ENCODE measurements around the gene RPS6KB2. TPM values are rescaled to one million over a fixed set of nuclear protein-coding genes. Genes with fewer than 3 reads are reported as not detected.

The RPS6KB2 gene
- total and polyA plus RNA-seq, 10 of the 15 experiments (the other 5 are each of a cell fraction or from before 2014, with no cell fraction given): 0.39 to 101 (median 58.4) TPM

- 2% methylated on average over 23 of the region's 24 CpGs for WGBS (ENCODE audit: insufficient coverage, insufficient replicate concordance, low lambda C conversion rate, missing lambda C conversion rate)
- peaks cover 61% of the 10 kb centered on the region for H3K4me1 ChIP-seq (ENCODE audit: control insufficient read depth, insufficient read depth, low read length)
- H3K9me3 ChIP-seq (replicated peaks; ENCODE audit: control insufficient read depth, insufficient read depth, low read length): no peaks in the 10 kb centered on the region
- peak overlapping the region; percentile 84 for H3K27ac ChIP-seq (ENCODE audit: control insufficient read depth, insufficient read depth)
- FAIRE-seq (peak; percentile 92), ATAC-seq (peak; percentile 77), DNase-seq (ENCODE audit: low read depth, low spot score) (no peak)
- peak overlapping the region; percentile 48; the same call in 1 of the 2 replicates for H3K4me3 ChIP-seq
- ChIA-PET POLR2A (interaction anchor here (0.6 to 3.0 kb wide), 7 partner anchors 9 to 76 kb away, joined by 4 to 12 read pairs (median 6); partner anchors contain the start of genes PTPRCAP, RPS6KB2 and TMEM134), RAD21 (ENCODE audit: unreplicated experiment) (interaction anchor here (0.7 to 2.6 kb wide), 4 partner anchors 28 to 76 kb away, joined by 3 to 18 read pairs (median 3); partner anchors contain the start of gene PTPRCAP), CTCF (interaction anchor here (0.6 to 1.6 kb wide), 5 partner anchors 8 to 30 kb away, joined by 3 to 6 read pairs (median 3); no protein-coding TSS in a partner anchor), SMC1A (ENCODE audit: uncharacterized antibody, unreplicated experiment) (interaction anchor here (1.3 to 3.1 kb wide), 2 partner anchors 28 to 60 kb away, joined by 3 to 11 read pairs; partner anchors contain the start of genes PTPRCAP and TMEM134)
- peak overlapping the region; percentile 26; the same call in 1 of the 2 replicates for H2AFZ ChIP-seq (ENCODE audit: control insufficient read depth, low read depth, low read length)
- H4K20me1 ChIP-seq (ENCODE audit: control insufficient read depth, insufficient read depth): no peaks in the 10 kb centered on the region
- H3K27me3 ChIP-seq (replicated peaks in 1 of 2; ENCODE audit: control insufficient read depth in 2 of 2, insufficient read depth in 2 of 2, low read length in 1 of 2): no peaks in the 10 kb centered on the region
- H3K9ac ChIP-seq (ENCODE audit: control insufficient read depth, insufficient read depth, low read length): peak overlapping the region; percentile 77
- intact Hi-C loops (cut with micrococcal nuclease; ENCODE audit: unreplicated experiment): no loop called here
- H3K4me2 ChIP-seq (ENCODE audit: control insufficient read depth, insufficient read depth): peak overlapping the region; percentile 93
- H3K36me3 ChIP-seq (ENCODE audit: control insufficient read depth in 2 of 2, insufficient read depth in 2 of 2, low read length in 1 of 2): no peaks in the 10 kb centered on the region
- no TSS peak for BruUV-seq (replicated peaks)
- in situ Hi-C loops (cut with MboI): no loop called here
- H3K79me2 ChIP-seq (ENCODE audit: control insufficient read depth, insufficient read depth, low read length): peaks cover 18% of the 10 kb centered on the region
- peak; percentile 83 for TF ChIP-seq POLR2A (IDR thresholded peaks at IDR 0.05; ENCODE audit: low read depth, low read length)
- 0 out of 2 replicates have a peak, but pooled peaks have one; percentile 41 for TF ChIP-seq MXI1 (IDR thresholded peaks at IDR 0.05; ENCODE audit: low read depth, low read length)
- peak; percentile 6 for TF ChIP-seq PBX3 (IDR thresholded peaks at IDR 0.05; ENCODE audit: insufficient replicate concordance, low read depth, low read length)
- TF ChIP-seq MAX (IDR thresholded peaks at IDR 0.05; ENCODE audit: low read depth, low read length): peak; percentile 55; the same call in 1 of the 2 replicates
- TF ChIP-seq KAT2A (conservative IDR thresholded peaks at IDR 0.05; ENCODE audit: control insufficient read depth, low read depth, low read length): no peak
- no peak for TF ChIP-seq CHD2 (IDR thresholded peaks at IDR 0.05; ENCODE audit: borderline replicate concordance, low read depth, low read length)
- TF ChIP-seq HCFC1 (IDR thresholded peaks at IDR 0.05; ENCODE audit: low read length): no peak
- peak; percentile 91 for TF ChIP-seq TCF12 (IDR thresholded peaks at IDR 0.05; ENCODE audit: low read depth, low read length)
- peak; percentile 53; the same call in 1 of the 2 replicates for TF ChIP-seq TAF1 (IDR thresholded peaks at IDR 0.05; ENCODE audit: borderline replicate concordance, low read depth, low read length)
- peak in 1 of 2 experiments; percentile 80; a peak in 2 of 4 replicates for TF ChIP-seq ETV6 (conservative IDR thresholded peaks at IDR 0.05 in 1 of 2, IDR thresholded peaks at IDR 0.05 in 1 of 2; ENCODE audit: borderline replicate concordance in 1 of 2, low read depth in 1 of 2)
- TF ChIP-seq RBBP5 (conservative IDR thresholded peaks at IDR 0.05): no peak
- peak; percentile 88 for TF ChIP-seq ZNF687 (IDR thresholded peaks at IDR 0.05)
- no peak for TF ChIP-seq TARDBP (IDR thresholded peaks at IDR 0.05; ENCODE audit: borderline replicate concordance)
- TF ChIP-seq PKNOX1 (IDR thresholded peaks at IDR 0.05): peak; percentile 19; the same call in 1 of the 2 replicates
- peak; percentile 12; the same call in 1 of the 2 replicates for TF ChIP-seq CREM (IDR thresholded peaks at IDR 0.05; ENCODE audit: low read depth)
- TF ChIP-seq CEBPB (IDR thresholded peaks at IDR 0.05; ENCODE audit: borderline replicate concordance in 1 of 2, low read depth in 2 of 2, low read length in 2 of 2): no peak
- TF ChIP-seq IKZF1 (conservative IDR thresholded peaks at IDR 0.05): peak; percentile 43; the same call in 1 of the 2 replicates
Observed at GRCh38 chr11:67409261-67409666, 19.0 kb upstream of the RPS6KB2 start.
